ENCODE data around the gene TPD52L2.

DNA sequence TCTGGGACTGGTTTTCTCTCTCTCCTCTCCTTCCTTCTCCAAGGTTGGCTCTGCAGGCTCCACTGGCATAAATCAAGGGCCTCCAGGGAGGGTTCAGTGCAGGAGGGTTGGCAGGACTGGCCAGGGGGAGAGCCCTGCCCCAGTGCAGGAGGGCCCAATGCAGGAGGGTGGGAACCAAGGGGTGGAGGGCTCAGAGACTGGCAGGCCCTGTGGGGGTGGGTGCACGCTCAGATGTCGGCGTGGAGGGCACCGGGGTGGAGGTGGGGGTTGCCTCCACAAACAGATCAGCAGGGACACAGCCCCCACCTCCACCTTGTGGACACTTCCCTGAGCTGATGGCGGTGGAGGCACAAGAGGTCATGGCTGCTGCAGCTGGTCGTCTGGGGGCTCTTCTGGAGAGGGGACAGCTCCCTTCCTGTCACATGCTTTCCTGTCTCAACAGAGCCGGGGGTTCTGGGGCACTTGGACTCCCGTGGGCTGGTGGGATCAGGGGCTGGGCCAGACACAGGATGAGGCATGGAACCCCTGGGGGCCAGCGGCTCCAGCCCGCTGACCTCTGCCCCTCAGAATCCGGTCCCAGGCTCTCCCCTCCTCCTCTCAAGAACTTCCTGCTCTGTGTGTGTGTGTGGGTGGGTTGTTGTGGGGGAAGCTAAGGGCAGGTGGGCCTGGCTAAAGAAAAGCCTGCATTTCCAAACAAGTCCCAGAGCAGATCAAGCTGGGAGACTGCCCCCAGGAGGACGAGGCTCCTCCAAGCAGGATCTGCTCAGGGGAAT lies 6.5 kb upstream of the TPD52L2 start:
- TF ChIP-seq CTCF (conservative IDR thresholded peaks at IDR 0.05; ENCODE audit: low read depth, low read length), result 0 out of 2 replicates have a peak, but pooled peaks have one; percentile 15
- TF ChIP-seq EZH2 (IDR thresholded peaks at IDR 0.05; ENCODE audit: low read length, unreplicated experiment), result no peak
- no peak for TF ChIP-seq EZH2phosphoT487 (IDR thresholded peaks at IDR 0.05; ENCODE audit: borderline replicate concordance, low read length)

All from PC-3 (cell line).